OCI-LY3 (cell line): ENCODE measurements around the gene SYT6.

Experiments
- H2AFZ ChIP-seq: fragments of 200-600, 300-600 bp; shearing (Covaris generic); 2 replicates; pipeline ENCODE4 v1.6.0; 2014; ENCODE audit warnings: antibody characterized with exemption, low read depth, low read length
- H3K27ac ChIP-seq: fragments of 200-600, 300-600 bp; sonication (generic); 2 replicates; pipeline ENCODE4 v1.5.1; 2014; ENCODE audit warnings: mild to moderate bottlenecking, low read length, moderate library complexity, mixed read lengths
- H3K27me3 ChIP-seq: fragments of 200-600, 300-600 bp; sonication (generic); 2 replicates; pipeline ENCODE4 v1.6.1; 2014; ENCODE audit warnings: low read depth, low read length, mixed read lengths
- H3K36me3 ChIP-seq: fragments of 200-600, 300-600 bp; sonication (generic); replicated peaks from 2 replicates; pipeline ENCODE3; 2014; ENCODE audit warnings: low read depth, low read length, mixed read lengths
- H3K4me1 ChIP-seq: fragments of 300-600, 200-600 bp; sonication (generic); 2 replicates; pipeline ENCODE4 v1.6.1; 2014; ENCODE audit warnings: low read length, mixed read lengths
- H3K4me2 ChIP-seq: fragments of 200-600, 300-600 bp; sonication (generic); 2 replicates; pipeline ENCODE4 v1.6.1; 2014; ENCODE audit warnings: low read length, mixed read lengths
- H3K4me3 ChIP-seq: fragments of 300-600, 200-600 bp; sonication (generic); 2 replicates; pipeline ENCODE4 v1.5.1; 2014; ENCODE audit warnings: antibody characterized with exemption, mild to moderate bottlenecking, low read length, moderate library complexity
- H3K79me2 ChIP-seq: fragments of 300-600, 200-600 bp; shearing (Covaris generic); 2 replicates; pipeline ENCODE4 v1.6.1; 2014; ENCODE audit warnings: mild to moderate bottlenecking, low read length, mixed read lengths
- H3K9ac ChIP-seq: fragments of 300-600, 200-600 bp; shearing (Covaris generic); 2 replicates; pipeline ENCODE4 v1.6.0; 2014; ENCODE audit warnings: mild to moderate bottlenecking, low read length, moderate library complexity
- H3K9me3 ChIP-seq: fragments of 200-600, 300-600 bp; shearing (Covaris generic); 2 replicates; pipeline ENCODE4 v1.6.1; 2014; ENCODE audit warnings: low read length, mixed read lengths; ENCODE audit not compliant: insufficient read depth
- H4K20me1 ChIP-seq: fragments of 200-600, 300-600 bp; sonication (generic); 2 replicates; pipeline ENCODE4 v1.6.1; 2016; ENCODE audit warnings: low read length, mixed read lengths; ENCODE audit not compliant: insufficient read depth
- CTCF ChIP-seq: fragments of 200-600, 300-600 bp; sonication (generic); IDR thresholded peaks from 2 replicates; pipeline ENCODE4 v1.5.1; 2014; ENCODE audit warnings: antibody characterized with exemption, low read length, low read depth
- EZH2phosphoT487 ChIP-seq: fragments of 200-600 bp; shearing (Covaris generic); IDR thresholded peaks from 2 replicates; pipeline ENCODE4 v1.6.1; 2018; ENCODE audit warnings: antibody characterized with exemption, mixed run types, low read depth

The SYT6 gene

GRCh38 chr1:114079596-114080190, 74.0 kb downstream of the SYT6 start:
- Histone ChIP-seq H3K9ac (no peak overlapping the region), H3K79me2 (no peaks in the 10 kb centered on the region), H3K4me3 (no peak overlapping the region), H3K9me3 (no peaks in the 10 kb centered on the region), H3K27me3 (no peaks in the 10 kb centered on the region), H2AFZ (no peak overlapping the region), H3K4me1 (no peaks in the 10 kb centered on the region), H3K27ac (no peak overlapping the region), H3K4me2 (no peak overlapping the region), H4K20me1 (no peaks in the 10 kb centered on the region), H3K36me3 (no peaks in the 10 kb centered on the region)
- no peak for TF ChIP-seq EZH2phosphoT487
- TF ChIP-seq CTCF: no peak

GRCh38 chr1:114078116-114078515, 75.6 kb downstream of the SYT6 start:
- Histone ChIP-seq H2AFZ (no peak overlapping the region), H3K79me2 (no peaks in the 10 kb centered on the region), H3K9me3 (no peaks in the 10 kb centered on the region), H4K20me1 (no peaks in the 10 kb centered on the region), H3K27me3 (no peaks in the 10 kb centered on the region), H3K36me3 (no peaks in the 10 kb centered on the region), H3K4me3 (no peak overlapping the region), H3K27ac (no peak overlapping the region), H3K9ac (no peak overlapping the region), H3K4me2 (no peak overlapping the region), H3K4me1 (no peaks in the 10 kb centered on the region)
- no peak for TF ChIP-seq CTCF

- Histone ChIP-seq H3K4me1 (no peaks in the 10 kb centered on the region), H3K9ac (no peak overlapping the region)
Observed at GRCh38 chr1:114077188-114077587, 76.5 kb downstream of the SYT6 start.

GRCh38 chr1:114076308-114076707, 77.4 kb downstream of the SYT6 start:
- H3K9me3 ChIP-seq: no peaks in the 10 kb centered on the region
- no peak overlapping the region for H2AFZ ChIP-seq
- TF ChIP-seq CTCF (no peak), EZH2phosphoT487 (no peak)
- no peak overlapping the region for H3K4me3 ChIP-seq
- no peak overlapping the region for H3K9ac ChIP-seq
- H3K27me3 ChIP-seq: no peaks in the 10 kb centered on the region
- no peak overlapping the region for H3K27ac ChIP-seq
- no peaks in the 10 kb centered on the region for H3K4me1 ChIP-seq
- H3K4me2 ChIP-seq: no peak overlapping the region
- H4K20me1 ChIP-seq: no peaks in the 10 kb centered on the region
- no peaks in the 10 kb centered on the region for H3K79me2 ChIP-seq
- H3K36me3 ChIP-seq: no peaks in the 10 kb centered on the region

More at GRCh38 chr1:114077188-114077587, 76.5 kb downstream of the SYT6 start:
- Histone ChIP-seq H3K36me3 (no peaks in the 10 kb centered on the region), H4K20me1 (no peaks in the 10 kb centered on the region), H3K27me3 (no peaks in the 10 kb centered on the region), H3K27ac (no peak overlapping the region), H3K79me2 (no peaks in the 10 kb centered on the region), H2AFZ (no peak overlapping the region), H3K9me3 (no peaks in the 10 kb centered on the region), H3K4me2 (no peak overlapping the region), H3K4me3 (no peak overlapping the region)
- TF ChIP-seq EZH2phosphoT487: no peak
- no peak for TF ChIP-seq CTCF
